Activated T-helper 17 cell treated with anti-CD3 and anti-CD28 coated beads, Interleukin-2, amount 50 U/mL, for 72 hours (primary cell): Measurements from ENCODE around the gene ARMH4. TPM values are rescaled to one million over a fixed set of nuclear protein-coding genes. Genes with fewer than 3 reads are reported as not detected.

Experiments
- ATAC-seq: fragments of 150-1000 bp; cut with Tn5 transposase; replicated peaks from 2 replicates; pipeline ENCODE4 v1.10.0; 2021; ENCODE audit warnings: mild to moderate bottlenecking, moderate library complexity
- H3K27ac Mint-ChIP-seq: one replicate; pipeline ENCODE4 v1.8.0; 2022; ENCODE audit warnings: mixed read lengths
- H3K27me3 Mint-ChIP-seq: one replicate; pipeline ENCODE4 v1.8.0; 2022; ENCODE audit warnings: mixed read lengths
- H3K36me3 Mint-ChIP-seq: one replicate; pipeline ENCODE4 v1.8.0; 2022; ENCODE audit warnings: low read depth, mild to moderate bottlenecking, mixed read lengths
- H3K4me1 Mint-ChIP-seq: one replicate; pipeline ENCODE4 v1.8.0; 2022; ENCODE audit warnings: mixed read lengths
- H3K4me3 Mint-ChIP-seq: one replicate; pipeline ENCODE4 v1.8.0; 2022; ENCODE audit warnings: mild to moderate bottlenecking, mixed read lengths
- H3K9me3 Mint-ChIP-seq: one replicate; pipeline ENCODE4 v1.8.0; 2022; ENCODE audit warnings: mixed read lengths
- total RNA-seq, 2 donors: library from RNA; stranded (reverse); gene quantifications; one replicate each; pipeline ENCODE4 v1.2.3, GENCODE V29; 2022

ARMH4 gene
- total RNA-seq, 2 donors from 2014 or later, result not detected

- H3K27me3 Mint-ChIP-seq, result peaks cover 8% of the 10 kb centered on the region
- no peak overlapping the region for H3K4me3 Mint-ChIP-seq
- no peak overlapping the region for H3K27ac Mint-ChIP-seq
- no peaks in the 10 kb centered on the region for H3K4me1 Mint-ChIP-seq
- no peaks in the 10 kb centered on the region for H3K9me3 Mint-ChIP-seq
- no peaks in the 10 kb centered on the region for H3K36me3 Mint-ChIP-seq
- no peak for ATAC-seq
Measured at GRCh38 chr14:58099682-58100081, 52.3 kb downstream of the ARMH4 start.

- H3K4me3 Mint-ChIP-seq, result no peak overlapping the region
- H3K4me1 Mint-ChIP-seq, result no peaks in the 10 kb centered on the region
- no peak overlapping the region for H3K27ac Mint-ChIP-seq
- H3K9me3 Mint-ChIP-seq, result no peaks in the 10 kb centered on the region
- ATAC-seq, result no peak
- H3K36me3 Mint-ChIP-seq, result no peaks in the 10 kb centered on the region
- H3K27me3 Mint-ChIP-seq, result peaks cover 10% of the 10 kb centered on the region
Measured at GRCh38 chr14:58098507-58098906, 53.5 kb downstream of the ARMH4 start.

GRCh38 chr14:58096731-58097130 lies 55.3 kb downstream of the ARMH4 start:
- no peaks in the 10 kb centered on the region for H3K4me1 Mint-ChIP-seq
- H3K36me3 Mint-ChIP-seq, result no peaks in the 10 kb centered on the region
- ATAC-seq, result no peak
- no peak overlapping the region for H3K4me3 Mint-ChIP-seq
- H3K27me3 Mint-ChIP-seq, result peaks cover 14% of the 10 kb centered on the region
- H3K9me3 Mint-ChIP-seq, result no peaks in the 10 kb centered on the region
- H3K27ac Mint-ChIP-seq, result no peak overlapping the region

DNA sequence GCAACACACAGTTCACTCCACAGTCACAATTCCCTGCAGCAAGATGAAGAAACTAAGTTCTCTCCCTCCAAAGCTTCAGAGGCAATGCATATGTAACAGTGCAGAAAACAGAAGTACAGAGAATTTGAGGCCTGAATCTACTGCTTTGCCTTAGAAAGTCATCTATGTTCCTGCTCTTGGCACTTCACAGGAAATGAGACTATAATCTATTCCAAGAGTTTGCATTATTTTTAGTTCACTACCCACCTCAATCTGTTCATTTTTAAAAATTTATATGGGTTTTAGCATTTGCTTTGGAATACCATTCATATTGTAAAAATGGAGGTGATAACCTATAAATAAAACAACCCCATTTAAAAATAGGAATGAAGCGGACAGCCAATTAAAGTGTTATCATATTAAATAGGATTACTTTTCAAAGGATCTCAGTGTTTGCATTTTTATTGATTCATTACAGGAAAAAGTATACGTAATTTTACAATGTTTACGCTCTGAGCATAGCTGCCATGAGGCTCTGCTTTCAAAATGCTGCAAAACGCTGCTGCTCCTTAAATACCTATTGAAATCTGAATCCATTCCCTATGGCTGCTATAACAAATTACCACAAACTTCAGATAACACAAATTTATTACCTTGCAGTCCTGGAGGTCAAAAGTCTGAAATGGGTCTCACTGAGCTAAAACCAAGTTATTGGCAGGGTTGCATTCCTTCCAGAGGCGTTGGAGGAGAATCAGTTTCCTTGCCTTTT lies 60.0 kb downstream of the ARMH4 start:
- Mint-ChIP-seq H3K9me3 (no peaks in the 10 kb centered on the region), H3K4me3 (no peak overlapping the region), H3K4me1 (no peaks in the 10 kb centered on the region), H3K27me3 (peaks cover 10% of the 10 kb centered on the region), H3K27ac (no peak overlapping the region), H3K36me3 (no peaks in the 10 kb centered on the region)
- no peak for ATAC-seq

- H3K9me3 Mint-ChIP-seq, result no peaks in the 10 kb centered on the region
- H3K36me3 Mint-ChIP-seq, result no peaks in the 10 kb centered on the region
- H3K27me3 Mint-ChIP-seq, result peaks cover 14% of the 10 kb centered on the region
- no peak overlapping the region for H3K4me3 Mint-ChIP-seq
- ATAC-seq, result no peak
- no peak overlapping the region for H3K27ac Mint-ChIP-seq
- H3K4me1 Mint-ChIP-seq, result no peaks in the 10 kb centered on the region
Measured at GRCh38 chr14:58089612-58090011, 62.4 kb downstream of the ARMH4 start.

- no peak for ATAC-seq
- Mint-ChIP-seq H3K27me3 (peaks cover 12% of the 10 kb centered on the region), H3K27ac (no peak overlapping the region), H3K4me1 (no peaks in the 10 kb centered on the region), H3K9me3 (no peaks in the 10 kb centered on the region), H3K4me3 (no peak overlapping the region), H3K36me3 (no peaks in the 10 kb centered on the region)
Measured at GRCh38 chr14:58088961-58089360, 63.1 kb downstream of the ARMH4 start.

DNA sequence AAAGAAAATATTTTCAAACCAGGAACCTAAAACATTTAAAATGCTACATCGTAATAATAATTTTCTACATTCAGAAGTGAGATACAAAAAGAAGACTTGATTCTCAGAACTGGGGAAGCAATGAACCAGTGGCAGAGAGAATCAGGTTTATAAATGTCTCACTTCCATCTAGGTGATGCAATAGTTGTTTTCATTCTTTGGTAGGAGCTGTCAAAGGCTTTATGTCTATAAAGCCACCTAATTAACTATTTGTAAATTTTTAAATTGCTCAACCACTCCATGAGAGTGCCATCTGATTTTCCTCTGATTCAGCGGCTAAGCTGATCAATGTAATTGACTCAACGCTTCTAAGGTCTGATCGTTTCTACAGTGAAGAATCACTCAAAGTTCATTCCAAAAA lies 66.1 kb downstream of the ARMH4 start:
- H3K4me1 Mint-ChIP-seq, result no peaks in the 10 kb centered on the region
- H3K27ac Mint-ChIP-seq, result no peak overlapping the region
- no peaks in the 10 kb centered on the region for H3K9me3 Mint-ChIP-seq
- no peak overlapping the region for H3K4me3 Mint-ChIP-seq
- ATAC-seq, result no peak
- H3K27me3 Mint-ChIP-seq, result peaks cover 11% of the 10 kb centered on the region
- no peaks in the 10 kb centered on the region for H3K36me3 Mint-ChIP-seq

- H3K36me3 Mint-ChIP-seq, result no peaks in the 10 kb centered on the region
- ATAC-seq, result no peak
- H3K4me3 Mint-ChIP-seq, result no peak overlapping the region
- H3K27me3 Mint-ChIP-seq, result peaks cover 17% of the 10 kb centered on the region
- no peaks in the 10 kb centered on the region for H3K4me1 Mint-ChIP-seq
- no peaks in the 10 kb centered on the region for H3K9me3 Mint-ChIP-seq
- no peak overlapping the region for H3K27ac Mint-ChIP-seq
Measured at GRCh38 chr14:58082491-58083098, 69.4 kb downstream of the ARMH4 start.

- H3K36me3 Mint-ChIP-seq, result no peaks in the 10 kb centered on the region
- no peak overlapping the region for H3K27ac Mint-ChIP-seq
- no peaks in the 10 kb centered on the region for H3K4me1 Mint-ChIP-seq
- ATAC-seq, result no peak
- no peaks in the 10 kb centered on the region for H3K9me3 Mint-ChIP-seq
- H3K27me3 Mint-ChIP-seq, result peaks cover 19% of the 10 kb centered on the region
- no peak overlapping the region for H3K4me3 Mint-ChIP-seq
Measured at GRCh38 chr14:58082011-58082410, 70.0 kb downstream of the ARMH4 start.

- no peaks in the 10 kb centered on the region for H3K4me1 Mint-ChIP-seq
- H3K27me3 Mint-ChIP-seq, result peaks cover 15% of the 10 kb centered on the region
- H3K9me3 Mint-ChIP-seq, result no peaks in the 10 kb centered on the region
- ATAC-seq, result no peak
- no peak overlapping the region for H3K27ac Mint-ChIP-seq
- H3K36me3 Mint-ChIP-seq, result no peaks in the 10 kb centered on the region
- no peak overlapping the region for H3K4me3 Mint-ChIP-seq
Measured at GRCh38 chr14:58078471-58078870, 73.5 kb downstream of the ARMH4 start.

GRCh38 chr14:58078068-58078467 lies 73.9 kb downstream of the ARMH4 start:
- peaks cover 15% of the 10 kb centered on the region for H3K27me3 Mint-ChIP-seq
- H3K36me3 Mint-ChIP-seq, result no peaks in the 10 kb centered on the region
- ATAC-seq, result no peak
- no peaks in the 10 kb centered on the region for H3K9me3 Mint-ChIP-seq
- no peak overlapping the region for H3K27ac Mint-ChIP-seq
- no peaks in the 10 kb centered on the region for H3K4me1 Mint-ChIP-seq
- no peak overlapping the region for H3K4me3 Mint-ChIP-seq

- no peaks in the 10 kb centered on the region for H3K9me3 Mint-ChIP-seq
- H3K27me3 Mint-ChIP-seq, result peaks cover 15% of the 10 kb centered on the region
- H3K4me3 Mint-ChIP-seq, result no peak overlapping the region
- no peak for ATAC-seq
- no peaks in the 10 kb centered on the region for H3K4me1 Mint-ChIP-seq
- no peaks in the 10 kb centered on the region for H3K36me3 Mint-ChIP-seq
- H3K27ac Mint-ChIP-seq, result no peak overlapping the region
Measured at GRCh38 chr14:58077621-58078020, 74.4 kb downstream of the ARMH4 start.

- no peak overlapping the region for H3K27ac Mint-ChIP-seq
- ATAC-seq, result no peak
- H3K4me3 Mint-ChIP-seq, result no peak overlapping the region
- H3K36me3 Mint-ChIP-seq, result no peaks in the 10 kb centered on the region
- H3K27me3 Mint-ChIP-seq, result peaks cover 10% of the 10 kb centered on the region
- H3K9me3 Mint-ChIP-seq, result no peaks in the 10 kb centered on the region
- H3K4me1 Mint-ChIP-seq, result no peaks in the 10 kb centered on the region
Measured at GRCh38 chr14:58073516-58073915, 78.5 kb downstream of the ARMH4 start.

GRCh38 chr14:58072288-58073071 lies 79.5 kb downstream of the ARMH4 start:
- no peaks in the 10 kb centered on the region for H3K36me3 Mint-ChIP-seq
- peak; percentile 50 for ATAC-seq
- H3K27ac Mint-ChIP-seq, result no peak overlapping the region
- no peaks in the 10 kb centered on the region for H3K9me3 Mint-ChIP-seq
- H3K4me3 Mint-ChIP-seq, result no peak overlapping the region
- H3K27me3 Mint-ChIP-seq, result peaks cover 4% of the 10 kb centered on the region
- H3K4me1 Mint-ChIP-seq, result no peaks in the 10 kb centered on the region

DNA sequence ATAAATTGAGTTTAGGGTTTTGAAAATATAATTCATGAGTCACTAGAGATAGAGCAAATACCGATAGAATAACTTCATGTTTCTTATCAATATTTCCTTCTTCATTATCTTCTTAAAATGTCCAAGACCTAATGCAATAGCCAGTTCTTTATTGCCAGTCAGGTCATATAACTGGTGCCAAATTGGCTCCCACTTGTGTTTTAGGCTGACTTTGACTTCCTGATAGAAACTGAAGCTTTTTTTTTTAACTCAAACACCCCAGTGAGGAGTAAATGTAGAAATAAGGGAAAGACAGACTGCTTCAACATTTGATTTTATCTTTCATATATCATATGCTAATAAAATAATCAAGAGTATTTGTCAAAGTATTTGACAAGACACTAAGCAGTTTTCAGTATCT lies 80.7 kb downstream of the ARMH4 start:
- Mint-ChIP-seq H3K4me3 (no peak overlapping the region), H3K36me3 (no peaks in the 10 kb centered on the region), H3K27ac (no peak overlapping the region), H3K4me1 (no peaks in the 10 kb centered on the region), H3K9me3 (no peaks in the 10 kb centered on the region), H3K27me3 (no peaks in the 10 kb centered on the region)
- no peak for ATAC-seq
